ENCODE results near the gene HUS1.

Gene HUS1

DNA sequence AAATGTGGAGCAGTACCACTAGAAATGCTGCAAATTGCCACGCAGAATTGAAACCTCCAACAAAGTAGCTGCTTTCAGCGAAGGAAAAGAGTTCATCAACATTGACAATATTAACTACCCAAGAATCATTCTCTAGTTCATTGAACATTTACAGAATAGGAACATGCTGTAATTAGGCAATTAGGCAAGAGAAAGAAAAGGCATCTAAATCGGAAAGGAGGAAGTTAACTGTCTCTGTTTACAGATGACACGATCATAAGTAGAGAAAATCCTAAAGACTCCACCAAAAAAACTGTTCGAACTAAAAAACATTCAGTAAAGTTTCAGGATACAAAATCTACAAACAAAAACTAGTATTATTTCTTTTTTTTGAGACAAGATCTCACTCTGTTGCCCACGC lies 22.3 kb downstream of the HUS1 start:
- ChIA-PET POLR2A (no interaction called here), CTCF (interaction anchor here (0.9 to 3.7 kb wide), 5 partner anchors 9 to 153 kb away, joined by 4 to 34 read pairs (median 6); partner anchors contain the start of gene PKD1L1)
- H3K4me3 ChIP-seq (ENCODE audit: low read depth, low read length): no peak overlapping the region
- DNase-seq (ENCODE audit: low read depth, low spot score): no peak
- TF ChIP-seq, protein P1, sequence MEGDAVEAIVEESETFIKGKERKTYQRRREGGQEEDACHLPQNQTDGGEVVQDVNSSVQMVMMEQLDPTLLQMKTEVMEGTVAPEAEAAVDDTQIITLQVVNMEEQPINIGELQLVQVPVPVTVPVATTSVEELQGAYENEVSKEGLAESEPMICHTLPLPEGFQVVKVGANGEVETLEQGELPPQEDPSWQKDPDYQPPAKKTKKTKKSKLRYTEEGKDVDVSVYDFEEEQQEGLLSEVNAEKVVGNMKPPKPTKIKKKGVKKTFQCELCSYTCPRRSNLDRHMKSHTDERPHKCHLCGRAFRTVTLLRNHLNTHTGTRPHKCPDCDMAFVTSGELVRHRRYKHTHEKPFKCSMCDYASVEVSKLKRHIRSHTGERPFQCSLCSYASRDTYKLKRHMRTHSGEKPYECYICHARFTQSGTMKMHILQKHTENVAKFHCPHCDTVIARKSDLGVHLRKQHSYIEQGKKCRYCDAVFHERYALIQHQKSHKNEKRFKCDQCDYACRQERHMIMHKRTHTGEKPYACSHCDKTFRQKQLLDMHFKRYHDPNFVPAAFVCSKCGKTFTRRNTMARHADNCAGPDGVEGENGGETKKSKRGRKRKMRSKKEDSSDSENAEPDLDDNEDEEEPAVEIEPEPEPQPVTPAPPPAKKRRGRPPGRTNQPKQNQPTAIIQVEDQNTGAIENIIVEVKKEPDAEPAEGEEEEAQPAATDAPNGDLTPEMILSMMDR (IDR thresholded peaks at IDR 0.05; ENCODE audit: insufficient read depth, low read length, missing control alignments): no peak

GRCh38 chr7:47956220-47956619 lies 23.2 kb downstream of the HUS1 start:
- TF ChIP-seq, protein P1 (IDR thresholded peaks at IDR 0.05; ENCODE audit: insufficient read depth, low read length, missing control alignments): no peak
- DNase-seq (ENCODE audit: low read depth, low spot score): no peak
- CTCF ChIA-PET: interaction anchor here (1.2 to 3.7 kb wide), 4 partner anchors 10 to 199 kb away, joined by 4 to 34 read pairs (median 8); no protein-coding TSS in a partner anchor
- no peak overlapping the region for H3K4me3 ChIP-seq (ENCODE audit: low read depth, low read length)
- POLR2A ChIA-PET: no interaction called here

DNA sequence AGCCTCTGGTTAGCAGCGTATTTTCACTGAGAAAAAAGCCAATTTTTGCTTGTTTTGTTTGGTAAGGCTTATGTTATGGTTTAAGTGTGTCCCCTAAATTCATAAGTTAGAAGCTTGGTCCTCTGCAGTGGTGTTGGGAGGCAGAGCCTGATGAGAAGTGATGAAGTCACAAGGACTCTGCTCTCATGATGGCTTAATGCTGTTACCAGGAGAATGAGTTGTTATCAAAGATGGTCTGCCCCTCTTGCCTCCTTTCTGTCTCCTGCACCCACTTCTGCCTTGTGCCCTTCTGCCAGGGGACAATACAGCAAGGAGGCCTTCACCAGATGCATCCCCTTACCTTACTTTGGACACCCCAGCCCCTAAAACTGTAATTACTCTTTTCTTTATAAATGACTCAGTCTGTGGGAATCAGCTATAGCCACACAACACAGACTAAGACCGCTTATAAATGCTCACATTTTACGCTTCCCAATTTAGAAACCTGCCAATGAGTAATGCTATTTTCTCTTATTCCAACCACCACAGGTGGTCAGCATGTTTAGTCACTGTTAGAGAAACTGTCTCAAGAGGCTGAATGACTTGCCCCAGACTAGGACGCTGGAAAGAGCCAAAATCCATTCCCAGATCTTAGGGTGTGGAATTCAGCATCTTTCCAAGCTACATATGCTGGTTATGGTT lies 25.0 kb downstream of the HUS1 start:
- TF ChIP-seq, protein P1 (IDR thresholded peaks at IDR 0.05; ENCODE audit: insufficient read depth, low read length, missing control alignments): no peak
- POLR2A ChIA-PET: interaction anchor here (1.5 kb wide), 1 partner anchor 9 kb away, joined by 4 read pairs; no protein-coding TSS in a partner anchor
- CTCF ChIA-PET: interaction anchor here (0.9 to 12.5 kb wide), 6 partner anchors 10 to 200 kb away, joined by 3 to 286 read pairs (median 4); no protein-coding TSS in a partner anchor
- no peak for DNase-seq (ENCODE audit: low read depth, low spot score)
- no peak overlapping the region for H3K4me3 ChIP-seq (ENCODE audit: low read depth, low read length)

DNA sequence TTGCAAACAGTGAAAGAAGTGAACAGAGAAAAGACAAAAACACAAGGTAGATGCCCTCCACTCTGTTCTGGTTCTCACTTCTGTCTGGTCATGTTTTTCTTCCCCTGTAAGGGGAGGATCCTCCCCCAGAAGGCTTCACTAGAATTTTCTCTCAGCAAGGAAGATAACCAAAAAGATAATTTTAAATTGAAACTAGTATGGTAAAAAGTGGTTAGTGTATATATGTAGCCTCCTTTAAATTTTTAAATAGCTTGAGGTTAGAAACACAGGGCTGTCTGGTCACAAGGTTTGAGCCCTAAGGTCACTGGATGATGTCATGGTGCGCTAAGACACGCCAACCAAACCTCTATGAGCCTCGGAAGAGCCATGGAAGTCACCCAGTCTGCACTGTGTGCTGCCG lies 25.6 kb downstream of the HUS1 start:
- ChIA-PET POLR2A (interaction anchor here (1.5 kb wide), 1 partner anchor 9 kb away, joined by 4 read pairs; no protein-coding TSS in a partner anchor), CTCF (interaction anchor here (1.0 to 12.5 kb wide), 5 partner anchors 9 to 201 kb away, joined by 3 to 286 read pairs (median 4); no protein-coding TSS in a partner anchor)
- TF ChIP-seq, protein P1 (IDR thresholded peaks at IDR 0.05; ENCODE audit: insufficient read depth, low read length, missing control alignments): no peak
- no peak for DNase-seq (ENCODE audit: low read depth, low spot score)
- H3K4me3 ChIP-seq (ENCODE audit: low read depth, low read length): no peak overlapping the region

GRCh38 chr7:47952224-47952623 lies 27.2 kb downstream of the HUS1 start:
- DNase-seq (ENCODE audit: low read depth, low spot score): no peak
- TF ChIP-seq, protein P1 (IDR thresholded peaks at IDR 0.05; ENCODE audit: insufficient read depth, low read length, missing control alignments): no peak
- POLR2A ChIA-PET: no interaction called here
- CTCF ChIA-PET: interaction anchor here (0.6 to 13.2 kb wide), 6 partner anchors 8 to 204 kb away, joined by 3 to 286 read pairs (median 19); no protein-coding TSS in a partner anchor
- no peak overlapping the region for H3K4me3 ChIP-seq (ENCODE audit: low read depth, low read length)

DNA sequence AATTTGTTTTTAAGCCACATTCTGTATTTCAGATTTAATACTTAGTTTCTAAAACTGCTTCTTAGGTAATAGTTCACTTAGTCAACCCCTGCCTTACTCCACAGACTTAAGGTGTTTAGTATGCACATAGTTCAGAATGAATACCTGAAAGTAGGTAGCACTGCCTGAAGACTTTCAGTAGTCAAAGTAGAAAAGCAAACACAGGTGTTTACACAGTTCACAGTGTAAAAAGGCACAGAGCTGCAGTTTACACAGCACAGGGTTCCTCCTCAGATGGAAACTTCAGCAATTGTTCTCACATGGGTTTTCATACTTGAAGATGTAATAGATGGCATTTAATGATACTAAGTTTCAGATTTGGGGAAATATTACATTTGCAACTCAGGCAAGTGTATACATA lies 28.0 kb downstream of the HUS1 start:
- ChIA-PET POLR2A (no interaction called here), CTCF (interaction anchor here (1.4 to 13.2 kb wide), 3 partner anchors 17 to 205 kb away, joined by 4 to 286 read pairs (median 240); no protein-coding TSS in a partner anchor)
- TF ChIP-seq, protein P1 (IDR thresholded peaks at IDR 0.05; ENCODE audit: insufficient read depth, low read length, missing control alignments): no peak
- DNase-seq (ENCODE audit: low read depth, low spot score): no peak
- no peak overlapping the region for H3K4me3 ChIP-seq (ENCODE audit: low read depth, low read length)

All from AG04449 (cell line).